Measurements from ENCODE around the gene CEBPA. TPM values are rescaled to one million over a fixed set of nuclear protein-coding genes. Genes with fewer than 3 reads are reported as not detected.

The CEBPA gene
- total and polyA plus RNA-seq, 7 donors: 5.8 to 50.7 (median 9.8) TPM

Other genes starting within 250 kb of the CEBPA start
- 1 to 10 TPM in 1 of 4 donors, under 1 TPM in 3; 0.24 to 1.0 (median 0.60) TPM for gene RHPN2, start 237.6 kb downstream of the CEBPA start, total RNA-seq
- 1 to 10 TPM in 1 of 3 donors, under 1 TPM in 2; 0.16 to 1.1 (median 0.17) TPM for gene RHPN2, start 237.6 kb downstream of the CEBPA start, polyA plus RNA-seq
- 1 to 10 TPM; 3.1 to 7.5 (median 5.6) TPM for gene GPATCH1, start 221.4 kb downstream of the CEBPA start, total RNA-seq
- gene GPATCH1, start 221.4 kb downstream of the CEBPA start, polyA plus RNA-seq: 1 to 10 TPM; 3.3 to 5.3 (median 3.4) TPM
- gene WDR88, start 170.4 kb downstream of the CEBPA start, total RNA-seq: not detected
- under 1 TPM in 1 of 3 donors, not detected in 2; 0.06 TPM for gene WDR88, start 170.4 kb downstream of the CEBPA start, polyA plus RNA-seq
- gene LRP3, start 108.2 kb downstream of the CEBPA start, total RNA-seq: 10 to 100 TPM; 16.1 to 23.9 (median 19.6) TPM
- gene LRP3, start 108.2 kb downstream of the CEBPA start, polyA plus RNA-seq: 10 to 100 TPM; 10.7 to 25.1 (median 15.9) TPM
- under 1 TPM in 1 of 4 donors, not detected in 3; 0.13 TPM for gene SLC7A10, start 76.7 kb downstream of the CEBPA start, total RNA-seq
- under 1 TPM; 0.03 to 0.43 (median 0.15) TPM for gene SLC7A10, start 76.7 kb downstream of the CEBPA start, polyA plus RNA-seq
- gene CEBPG, start 71.2 kb upstream of the CEBPA start, total RNA-seq: 10 to 100 TPM; 29.9 to 54.5 (median 49.5) TPM
- gene CEBPG, start 71.2 kb upstream of the CEBPA start, polyA plus RNA-seq: 10 to 100 TPM; 47.0 to 95.7 (median 60.3) TPM
- 10 to 100 TPM; 26.3 to 37.1 (median 35.6) TPM for gene PEPD, start 219.3 kb upstream of the CEBPA start, total RNA-seq
- gene PEPD, start 219.3 kb upstream of the CEBPA start, polyA plus RNA-seq: 10 to 100 TPM; 34.2 to 40.2 (median 35.1) TPM

Measured in psoas muscle (tissue), 7 donors.